ENCODE measurements around the gene ACSS1.

DNA sequence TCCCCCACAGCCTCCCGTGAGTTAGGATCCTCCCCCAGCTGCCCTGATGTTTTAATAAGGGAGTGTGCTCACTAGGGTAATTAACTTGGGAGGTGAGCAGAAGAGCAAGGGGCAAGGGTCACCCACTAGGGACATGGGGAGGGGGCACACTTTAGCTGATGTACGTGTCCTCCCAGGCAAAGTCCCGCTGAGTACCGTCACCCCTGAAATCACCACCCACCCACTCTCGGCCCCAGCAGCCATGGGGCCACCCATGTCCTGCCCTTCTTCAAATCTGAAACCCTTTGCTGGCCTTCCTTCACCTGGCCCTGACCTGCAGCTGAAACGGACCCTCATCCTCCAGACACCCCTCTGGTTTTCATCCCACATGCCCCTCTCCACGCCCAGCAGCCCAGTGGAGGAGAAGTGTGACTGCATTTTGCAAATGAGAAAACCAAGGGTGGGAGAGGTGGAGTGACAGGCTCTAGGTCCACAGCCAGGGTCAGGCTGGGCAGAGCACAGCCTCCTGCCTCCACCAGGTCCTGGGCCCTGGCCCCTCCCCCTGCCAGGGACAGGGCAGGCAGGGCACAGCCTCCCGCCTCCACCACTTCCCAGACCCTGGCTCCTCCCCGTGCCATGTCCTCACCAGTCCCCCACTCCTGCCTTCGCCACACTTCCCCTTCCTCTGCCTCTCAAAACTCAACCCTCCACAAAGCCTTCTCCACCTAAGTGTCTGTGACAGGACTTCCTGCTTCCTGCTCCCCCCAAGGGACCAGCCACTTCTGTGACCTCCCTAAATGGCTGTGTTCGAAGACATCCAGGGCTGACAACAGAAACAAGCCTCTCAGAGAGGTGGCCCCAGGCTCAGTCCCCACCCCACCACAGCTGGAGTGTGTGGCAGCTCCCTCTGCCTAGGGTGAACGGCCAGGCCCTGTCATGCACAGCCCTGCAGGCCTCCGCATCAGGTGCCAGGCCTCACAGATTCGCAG lies 15.1 kb downstream of the ACSS1 start:
- TF ChIP-seq POLR2A (IDR thresholded peaks at IDR 0.05; ENCODE audit: low read length) = no peak
- no peak for TF ChIP-seq GATA1 (IDR thresholded peaks at IDR 0.05; ENCODE audit: low read depth, low read length)

Data from erythroblast (primary cell).